Activated T-cell treated with anti-CD3 and anti-CD28 coated beads, Interleukin-2, amount 50 U/mL, for 4 hours (primary cell): ENCODE results near the gene MRPS23. TPM values are rescaled to one million over a fixed set of nuclear protein-coding genes. Genes with fewer than 3 reads are reported as not detected.

Experiments
- ATAC-seq, 2 donors: fragments of 200-7000 bp; cut with Tn5 transposase; one replicate each; pipeline ENCODE4 v1.10.0; 2021
- DNase-seq: peaks from one replicate; pipeline ENCODE4 v3.0.0-alpha.2; 2020
- H3K27me3 Mint-ChIP-seq: one replicate; pipeline ENCODE4 v1.8.0; 2021; ENCODE audit warnings: low read depth, mixed read lengths
- H3K36me3 Mint-ChIP-seq: one replicate; pipeline ENCODE4 v1.8.0; 2022; ENCODE audit warnings: mixed read lengths; ENCODE audit not compliant: insufficient read depth
- H3K4me1 Mint-ChIP-seq: one replicate; pipeline ENCODE4 v1.8.0; 2021; ENCODE audit warnings: low read depth, mixed read lengths
- H3K4me3 Mint-ChIP-seq: one replicate; pipeline ENCODE4 v1.8.0; 2021; ENCODE audit warnings: mild to moderate bottlenecking, moderate library complexity, mixed read lengths
- H3K9me3 Mint-ChIP-seq: one replicate; pipeline ENCODE4 v1.8.0; 2021; ENCODE audit warnings: mixed read lengths
- total RNA-seq, 3 donors: library from RNA; stranded (reverse); gene quantifications; one replicate each; pipeline ENCODE4 v1.2.1, GENCODE V29; 2021

MRPS23 gene
- total RNA-seq, 3 donors from 2014 or later = 116 to 125 (median 118) TPM

- no peak for DNase-seq
- Mint-ChIP-seq H3K4me1 (no peaks in the 10 kb centered on the region), H3K36me3 (no peaks in the 10 kb centered on the region)
Measured at GRCh38 chr17:57886020-57886419, 36.2 kb upstream of the MRPS23 start.

GRCh38 chr17:57885148-57885915 is 35.5 kb upstream of the MRPS23 start:
- Mint-ChIP-seq H3K36me3 (no peaks in the 10 kb centered on the region), H3K4me3 (no peak overlapping the region), H3K9me3 (no peaks in the 10 kb centered on the region), H3K27me3 (peaks cover 4% of the 10 kb centered on the region), H3K4me1 (peaks cover 2% of the 10 kb centered on the region)
- ATAC-seq = no peak
- no peak for DNase-seq

More at GRCh38 chr17:57886020-57886419, 36.2 kb upstream of the MRPS23 start:
- Mint-ChIP-seq H3K9me3 (no peaks in the 10 kb centered on the region), H3K4me3 (no peak overlapping the region), H3K27me3 (peaks cover 4% of the 10 kb centered on the region)
- no peak for ATAC-seq

- Mint-ChIP-seq H3K9me3 (no peaks in the 10 kb centered on the region), H3K4me3 (no peak overlapping the region), H3K27me3 (peaks cover 4% of the 10 kb centered on the region), H3K4me1 (peaks cover 16% of the 10 kb centered on the region), H3K36me3 (no peaks in the 10 kb centered on the region)
- ATAC-seq (no peak), DNase-seq (no peak)
Measured at GRCh38 chr17:57881783-57882351, 32.0 kb upstream of the MRPS23 start.

GRCh38 chr17:57881143-57881542 is 31.3 kb upstream of the MRPS23 start:
- no peak for ATAC-seq
- Mint-ChIP-seq H3K9me3 (no peaks in the 10 kb centered on the region), H3K4me1 (peaks cover 16% of the 10 kb centered on the region), H3K27me3 (peaks cover 6% of the 10 kb centered on the region), H3K36me3 (no peaks in the 10 kb centered on the region), H3K4me3 (no peak overlapping the region)
- no peak for DNase-seq

GRCh38 chr17:57880086-57880456 is 30.2 kb upstream of the MRPS23 start:
- DNase-seq = no peak
- peak; percentile 94 to 97 for ATAC-seq
- H3K27me3 Mint-ChIP-seq = peaks cover 12% of the 10 kb centered on the region
- no peaks in the 10 kb centered on the region for H3K36me3 Mint-ChIP-seq
- H3K4me3 Mint-ChIP-seq = no peak overlapping the region
- H3K4me1 Mint-ChIP-seq = peaks cover 16% of the 10 kb centered on the region
- no peaks in the 10 kb centered on the region for H3K9me3 Mint-ChIP-seq

GRCh38 chr17:57879437-57880085 is 29.7 kb upstream of the MRPS23 start:
- Mint-ChIP-seq H3K9me3 (no peaks in the 10 kb centered on the region), H3K4me1 (peaks cover 16% of the 10 kb centered on the region), H3K4me3 (no peak overlapping the region), H3K27me3 (peaks cover 12% of the 10 kb centered on the region), H3K36me3 (no peaks in the 10 kb centered on the region)
- ATAC-seq = peak in 1 of 2 donors; percentile 20
- no peak for DNase-seq

- no peak overlapping the region for H3K4me3 Mint-ChIP-seq
Measured at GRCh38 chr17:57877803-57878377, 28.0 kb upstream of the MRPS23 start.

GRCh38 chr17:57876866-57877237 is 27.0 kb upstream of the MRPS23 start:
- DNase-seq (no peak), ATAC-seq (no peak)
- H3K36me3 Mint-ChIP-seq = no peaks in the 10 kb centered on the region
- no peak overlapping the region for H3K4me3 Mint-ChIP-seq
- no peaks in the 10 kb centered on the region for H3K9me3 Mint-ChIP-seq
- peaks cover 28% of the 10 kb centered on the region for H3K27me3 Mint-ChIP-seq
- H3K4me1 Mint-ChIP-seq = peaks cover 21% of the 10 kb centered on the region

More at GRCh38 chr17:57877803-57878377, 28.0 kb upstream of the MRPS23 start:
- H3K4me1 Mint-ChIP-seq = peaks cover 21% of the 10 kb centered on the region
- H3K27me3 Mint-ChIP-seq = peaks cover 24% of the 10 kb centered on the region
- H3K9me3 Mint-ChIP-seq = no peaks in the 10 kb centered on the region
- ATAC-seq (no peak), DNase-seq (no peak)
- no peaks in the 10 kb centered on the region for H3K36me3 Mint-ChIP-seq

- Mint-ChIP-seq H3K4me3 (no peak overlapping the region), H3K9me3 (no peaks in the 10 kb centered on the region), H3K4me1 (peaks cover 21% of the 10 kb centered on the region), H3K27me3 (peaks cover 32% of the 10 kb centered on the region), H3K36me3 (no peaks in the 10 kb centered on the region)
- no peak for DNase-seq
- ATAC-seq = no peak
Measured at GRCh38 chr17:57876023-57876865, 26.4 kb upstream of the MRPS23 start.

GRCh38 chr17:57875290-57876022 is 25.6 kb upstream of the MRPS23 start:
- Mint-ChIP-seq H3K4me3 (no peak overlapping the region), H3K4me1 (peaks cover 20% of the 10 kb centered on the region), H3K36me3 (no peaks in the 10 kb centered on the region), H3K27me3 (peaks cover 32% of the 10 kb centered on the region), H3K9me3 (no peaks in the 10 kb centered on the region)
- DNase-seq (no peak), ATAC-seq (no peak)

- Mint-ChIP-seq H3K27me3 (peaks cover 35% of the 10 kb centered on the region), H3K36me3 (no peaks in the 10 kb centered on the region), H3K4me3 (peak overlapping the region; percentile 35), H3K9me3 (no peaks in the 10 kb centered on the region), H3K4me1 (peaks cover 12% of the 10 kb centered on the region)
- ATAC-seq (peak; percentile 74 to 75), DNase-seq (peak; percentile 22)
Measured at GRCh38 chr17:57874434-57875289, 24.8 kb upstream of the MRPS23 start.

- no peaks in the 10 kb centered on the region for H3K36me3 Mint-ChIP-seq
- no peaks in the 10 kb centered on the region for H3K9me3 Mint-ChIP-seq
- H3K4me1 Mint-ChIP-seq = peaks cover 6% of the 10 kb centered on the region
- peak overlapping the region; percentile 35 for H3K4me3 Mint-ChIP-seq
- ATAC-seq = no peak
- peaks cover 35% of the 10 kb centered on the region for H3K27me3 Mint-ChIP-seq
- no peak for DNase-seq
Measured at GRCh38 chr17:57874058-57874419, 24.2 kb upstream of the MRPS23 start.
